ENCODE data around the gene CHST11.

CHST11 gene

GRCh38 chr12:104703372-104703771, 246.6 kb downstream of the CHST11 start:
- DNase-seq: no peak

- DNase-seq: no peak
These were observed 247.6 kb downstream of the CHST11 start for GRCh38 chr12:104704224-104704779.

- peak; percentile 39 for DNase-seq
These were observed 250.4 kb downstream of the CHST11 start for GRCh38 chr12:104707194-104707593.

GRCh38 chr12:104707794-104708558, 251.2 kb downstream of the CHST11 start:
- no peak for DNase-seq

- no peak for DNase-seq
These were observed 252.1 kb downstream of the CHST11 start for GRCh38 chr12:104708891-104709290.

GRCh38 chr12:104709692-104710435, 253.1 kb downstream of the CHST11 start:
- DNase-seq: peak; percentile 37

GRCh38 chr12:104710940-104711689, 254.4 kb downstream of the CHST11 start:
- peak; percentile 83 for DNase-seq

GRCh38 chr12:104712477-104712876, 255.7 kb downstream of the CHST11 start:
- peak; percentile 40 for DNase-seq

GRCh38 chr12:104712968-104713367, 256.2 kb downstream of the CHST11 start:
- DNase-seq: no peak

GRCh38 chr12:104713444-104713843, 256.7 kb downstream of the CHST11 start:
- no peak for DNase-seq

- DNase-seq: no peak
These were observed 257.6 kb downstream of the CHST11 start for GRCh38 chr12:104714369-104714768.

GRCh38 chr12:104716172-104716571, 259.4 kb downstream of the CHST11 start:
- DNase-seq: no peak

GRCh38 chr12:104718304-104718929, 261.7 kb downstream of the CHST11 start:
- DNase-seq: peak; percentile 47

GRCh38 chr12:104719700-104720338, 263.1 kb downstream of the CHST11 start:
- no peak for DNase-seq

- DNase-seq: peak; percentile 44
These were observed 263.7 kb downstream of the CHST11 start for GRCh38 chr12:104720339-104721038.

GRCh38 chr12:104721039-104721405, 264.3 kb downstream of the CHST11 start:
- no peak for DNase-seq

- no peak for DNase-seq
These were observed 265.2 kb downstream of the CHST11 start for GRCh38 chr12:104721936-104722335.

GRCh38 chr12:104722601-104723534, 266.1 kb downstream of the CHST11 start:
- no peak for DNase-seq

- no peak for DNase-seq
These were observed 267.1 kb downstream of the CHST11 start for GRCh38 chr12:104723895-104724294.

GRCh38 chr12:104724992-104725585, 268.3 kb downstream of the CHST11 start:
- DNase-seq: no peak
